HCT116 (cell line): ENCODE data around the gene MTUS2. TPM values are rescaled to one million over a fixed set of nuclear protein-coding genes. Genes with fewer than 3 reads are reported as not detected.

Source experiments
- ATAC-seq: fragments of 200-7000 bp; cut with Tn5 transposase; 2 replicates; pipeline ENCODE4 v1.9.1; 2020; ENCODE audit warnings: mild to moderate bottlenecking, moderate library complexity
- BruUV-seq: library from RNA; stranded (reverse); fragments of 400-500 nt; replicated peaks from 2 replicates; lab custom pipeline; 2021; lab: Mats Ljungman, UMichigan
- CTCF ChIA-PET: fragments of 300-600 bp; sonication (Branson Sonifier 250); formaldehyde crosslinking; loops from one replicate; lab custom pipeline; 2021; ENCODE audit warnings: antibody characterized with exemption; lab: Charles Lee
- POLR2A ChIA-PET: fragments of 300-600, 350-600 bp; sonication (Branson Sonifier 250); formaldehyde crosslinking; loops from one replicate; lab custom pipeline; 2021; ENCODE audit warnings: antibody characterized with exemption; lab: Charles Lee
- RAD21 ChIA-PET, 2 experiments: fragments of 300-600 bp; sonication (Branson Sonifier 250); formaldehyde crosslinking; loops; one replicate each; lab custom pipeline; 2023; ENCODE audit warnings: low total read pairs in 2 of 2; ENCODE audit not compliant: uncharacterized antibody in 2 of 2, unreplicated experiment in 2 of 2, low non-redundant PET in 1 of 2; lab: Charles Lee
- DNase-seq: peaks from one replicate; pipeline ENCODE4 v3.0.0-alpha.2; 2010; ENCODE audit warnings: low read depth, low spot score
- H2AFZ ChIP-seq: fragments of 200-600 bp; shearing (Covaris generic), sonication (generic); 2 replicates; pipeline ENCODE4 v1.6.1; 2017; ENCODE audit warnings: low read depth, mixed run types, mixed read lengths, antibody characterized with exemption, low read length; ENCODE audit not compliant: poor library complexity, severe bottlenecking
- H3K27ac ChIP-seq: 2 replicates; pipeline ENCODE4 v1.5.1; 2012; ENCODE audit warnings: low read depth, low read length
- H3K27me3 ChIP-seq: fragments of 200-600 bp; sonication (generic); 2 replicates; pipeline ENCODE4 v1.6.1; 2016; ENCODE audit warnings: mixed run types, low read length, mixed read lengths; ENCODE audit not compliant: insufficient read depth
- H3K36me3 ChIP-seq, 2 experiments: fragments of 200-500 bp in 1 of 2; fragments of 200-600 bp in 1 of 2; sonication (Bioruptor generic) in 1 of 2; sonication (generic) in 1 of 2; 2 replicates each; pipeline versions ENCODE4 v1.5.1 to v1.6.1; 2014 to 2016; ENCODE audit warnings: low read length in 2 of 2, inconsistent platforms in 1 of 2, mixed read lengths in 1 of 2, mixed run types in 1 of 2; ENCODE audit not compliant: insufficient read depth in 2 of 2, control insufficient read depth in 1 of 2
- H3K4me1 ChIP-seq, 2 experiments: fragments of 200-600 bp in 1 of 2; sonication (generic) in 1 of 2; 2 replicates each; pipeline versions ENCODE4 v1.5.1 to v1.6.1; 2012 to 2017; ENCODE audit warnings: low read length in 2 of 2, inconsistent platforms in 1 of 2, mild to moderate bottlenecking in 1 of 2, mixed read lengths in 1 of 2, mixed run types in 1 of 2, moderate library complexity in 1 of 2; ENCODE audit not compliant: insufficient read depth in 2 of 2, control insufficient read depth in 1 of 2
- H3K4me2 ChIP-seq: fragments of 200-600 bp; sonication (generic); 2 replicates; pipeline ENCODE4 v1.6.1; 2017; ENCODE audit warnings: mixed run types, low read length, mixed read lengths
- H3K4me3 ChIP-seq, 2 experiments: fragments of 200-600 bp in 1 of 2; sonication (generic) in 1 of 2; replicated peaks in 1 of 2; 2 replicates each; pipeline ENCODE4 v1.5.1; 2011 to 2016; ENCODE audit warnings: low read length in 2 of 2, control low read depth in 1 of 2, low read depth in 1 of 2, mild to moderate bottlenecking in 1 of 2, mixed read lengths in 1 of 2, mixed run types in 1 of 2
- H3K79me2 ChIP-seq: fragments of 200-600 bp; sonication (generic); 2 replicates; pipeline ENCODE4 v1.6.1; 2017; ENCODE audit warnings: mild to moderate bottlenecking, mixed run types, low read length, moderate library complexity, mixed read lengths; ENCODE audit not compliant: insufficient read depth
- H3K9ac ChIP-seq: fragments of 200-600 bp; sonication (generic); 2 replicates; pipeline ENCODE4 v1.6.1; 2016; ENCODE audit warnings: low read length, mixed read lengths
- H3K9me2 ChIP-seq: fragments of 200-600 bp; sonication (generic), shearing (Covaris generic); 2 replicates; pipeline ENCODE4 v1.6.1; 2017; ENCODE audit warnings: mixed run types, mild to moderate bottlenecking, moderate library complexity; ENCODE audit not compliant: insufficient read depth
- H3K9me3 ChIP-seq, 2 experiments: fragments of 200-500 bp in 1 of 2; fragments of 200-600 bp in 1 of 2; sonication (Bioruptor generic) in 1 of 2; sonication (generic) in 1 of 2; 2 replicates each; pipeline ENCODE4 v1.6.1; 2014 to 2017; ENCODE audit warnings: low read length in 2 of 2, mixed read lengths in 2 of 2, inconsistent platforms in 1 of 2, low read depth in 1 of 2, mild to moderate bottlenecking in 1 of 2, mixed run types in 1 of 2, moderate library complexity in 1 of 2; ENCODE audit not compliant: control insufficient read depth in 1 of 2, insufficient read depth in 1 of 2
- H4K20me1 ChIP-seq: fragments of 200-600 bp; sonication (generic), shearing (Covaris generic); 2 replicates; pipeline ENCODE4 v1.6.1; 2017; ENCODE audit warnings: mixed run types, mild to moderate bottlenecking, moderate library complexity; ENCODE audit not compliant: insufficient read depth
- ATF3 ChIP-seq: IDR thresholded peaks from 2 replicates; pipeline ENCODE4 v1.6.1; 2012
- CTCF ChIP-seq, 3 experiments: fragments of 200-600 bp in 1 of 3; sonication (generic) in 1 of 3; IDR thresholded peaks in 2 of 3; conservative IDR thresholded peaks in 1 of 3; 2 replicates each; pipeline ENCODE4 v1.5.1; 2012 to 2017; ENCODE audit warnings: low read depth in 2 of 3, low read length in 2 of 3, antibody characterized with exemption in 1 of 3, borderline replicate concordance in 1 of 3, control low read depth in 1 of 3, mild to moderate bottlenecking in 1 of 3, mixed read lengths in 1 of 3, mixed run types in 1 of 3, moderate library complexity in 1 of 3; ENCODE audit not compliant: insufficient read depth in 1 of 3
- ELF1 ChIP-seq: IDR thresholded peaks from 2 replicates; pipeline ENCODE4 v1.6.1; 2012; ENCODE audit warnings: low read depth, borderline replicate concordance
- FOSL1 ChIP-seq: IDR thresholded peaks from 2 replicates; pipeline ENCODE4 v1.6.1; 2012; ENCODE audit warnings: low read depth
- JUND ChIP-seq: IDR thresholded peaks from 2 replicates; pipeline ENCODE4 v1.6.1; 2012
- POLR2AphosphoS5 ChIP-seq: IDR thresholded peaks from 2 replicates; pipeline ENCODE4 v1.6.1; 2011; ENCODE audit warnings: mild to moderate bottlenecking, low read depth, low read length, moderate library complexity
- RAD21 ChIP-seq: IDR thresholded peaks from 2 replicates; pipeline ENCODE4 v1.6.1; 2012; ENCODE audit warnings: low read depth, mild to moderate bottlenecking
- REST ChIP-seq: IDR thresholded peaks from 2 replicates; pipeline ENCODE4 v1.6.1; 2012; ENCODE audit warnings: low read depth
- SIN3A ChIP-seq: IDR thresholded peaks from 2 replicates; pipeline ENCODE4 v1.6.1; 2012; ENCODE audit warnings: low read depth
- SP1 ChIP-seq: IDR thresholded peaks from 2 replicates; pipeline ENCODE4 v1.6.1; 2012; ENCODE audit warnings: low read depth
- TCF7L2 ChIP-seq: IDR thresholded peaks from 2 replicates; pipeline ENCODE4 v1.7.0; 2011; ENCODE audit warnings: borderline replicate concordance, inconsistent platforms; ENCODE audit not compliant: insufficient read depth, insufficient read length; ENCODE audit errors: extremely low read depth
- YY1 ChIP-seq: IDR thresholded peaks from 2 replicates; pipeline ENCODE4 v1.6.1; 2011; ENCODE audit warnings: low read length, low read depth, moderate library complexity, mild to moderate bottlenecking; ENCODE audit not compliant: insufficient replicate concordance; ENCODE audit errors: extremely low read depth
- ZFX ChIP-seq: fragments of 450-650 bp; IDR thresholded peaks from 2 replicates; pipeline ENCODE4 v1.6.1; 2017
- intact Hi-C: fragments of 100-400 bp; cut with micrococcal nuclease; formaldehyde crosslinking; loops from 2 replicates; pipeline ENCODE4 v1.10.0; 2022
- total RNA-seq: library from RNA; stranded (reverse); gene quantifications from one replicate; pipeline ENCODE4 v1.2.1, GENCODE V29; 2021; ENCODE audit not compliant: unreplicated experiment

The MTUS2 gene
- total RNA-seq, 1 experiment from 2014 or later = 0.02 TPM

GRCh38 chr13:29452773-29453616, 632.9 kb downstream of the MTUS2 start:
- TF ChIP-seq ATF3 (no peak), ZFX (no peak), POLR2AphosphoS5 (no peak), SP1 (no peak)
- no peaks in the 10 kb centered on the region for H4K20me1 ChIP-seq
- H3K79me2 ChIP-seq = no peaks in the 10 kb centered on the region
- RAD21 ChIA-PET = interaction anchor here (0.6 to 0.7 kb wide), 2 partner anchors 20 to 659 kb away, joined by 3 read pairs; no protein-coding TSS in a partner anchor
- H3K9ac ChIP-seq = no peak overlapping the region
- no peaks in the 10 kb centered on the region for H3K9me3 ChIP-seq
- POLR2A ChIA-PET = no interaction called here
- DNase-seq (no peak), ATAC-seq (no peak)
- no peaks in the 10 kb centered on the region for H3K36me3 ChIP-seq
- H3K4me2 ChIP-seq = no peak overlapping the region
- peaks cover 6% of the 10 kb centered on the region; the same call in 1 of the 2 replicates for H3K27me3 ChIP-seq
- peaks cover 10 to 17% of the 10 kb centered on the region in 2 experiments for H3K4me1 ChIP-seq
- H3K9me2 ChIP-seq = no peaks in the 10 kb centered on the region
- no peak overlapping the region for H2AFZ ChIP-seq
- intact Hi-C loops = no loop called here
- no TSS peak for BruUV-seq
- H3K4me3 ChIP-seq = no peak overlapping the region
- H3K27ac ChIP-seq = no peak overlapping the region
- CTCF ChIA-PET = no interaction called here

- CTCF ChIA-PET = interaction anchor here (3.3 kb wide), 1 partner anchor 19 kb away, joined by 26 read pairs; no protein-coding TSS in a partner anchor
- no peaks in the 10 kb centered on the region for H3K9me2 ChIP-seq
- no peaks in the 10 kb centered on the region for H3K79me2 ChIP-seq
- no peaks in the 10 kb centered on the region for H3K36me3 ChIP-seq
- H3K27ac ChIP-seq = no peak overlapping the region
- H3K4me3 ChIP-seq = no peak overlapping the region
- no peak overlapping the region for H2AFZ ChIP-seq
- RAD21 ChIA-PET = no interaction called here
- peaks cover 6% of the 10 kb centered on the region; the same call in 1 of the 2 replicates for H3K27me3 ChIP-seq
- intact Hi-C loops = no loop called here
- POLR2A ChIA-PET = no interaction called here
- ATAC-seq = no peak
- peaks cover 10 to 17% of the 10 kb centered on the region in 2 experiments for H3K4me1 ChIP-seq
- BruUV-seq = no TSS peak
- H3K9me3 ChIP-seq = no peaks in the 10 kb centered on the region
- H3K9ac ChIP-seq = no peak overlapping the region
- H4K20me1 ChIP-seq = no peaks in the 10 kb centered on the region
- DNase-seq = no peak
- H3K4me2 ChIP-seq = no peak overlapping the region
- TF ChIP-seq YY1 = no peak
- TF ChIP-seq JUND = no peak
- TF ChIP-seq RAD21 = no peak
- no peak for TF ChIP-seq SIN3A
- TF ChIP-seq TCF7L2 = no peak
- no peak for TF ChIP-seq ATF3
- no peak for TF ChIP-seq ELF1
- TF ChIP-seq CTCF (IDR thresholded peaks at IDR 0.05 in 2 of 3, conservative IDR thresholded peaks at IDR 0.05 in 1 of 3; ENCODE audit: borderline replicate concordance in 1 of 3, insufficient read depth in 1 of 3, low read depth in 2 of 3, low read length in 2 of 3) = no peak
- TF ChIP-seq FOSL1 = no peak
- TF ChIP-seq REST = no peak
Measured at GRCh38 chr13:29453617-29454011, 633.5 kb downstream of the MTUS2 start.
